Panc1 (cell line): Measurements from ENCODE around the gene CROCC2. TPM values are rescaled to one million over a fixed set of nuclear protein-coding genes. Genes with fewer than 3 reads are reported as not detected.

Experiments used
- ATAC-seq: fragments of 200-7000 bp; cut with Tn5 transposase; 2 replicates; pipeline ENCODE4 v1.9.1; 2020; ENCODE audit warnings: mild to moderate bottlenecking, moderate library complexity
- BruUV-seq: library from RNA; stranded (reverse); fragments of 400-500 nt; replicated peaks from 2 replicates; lab custom pipeline; 2021; lab: Mats Ljungman, UMichigan
- CTCF ChIA-PET: fragments of 300-600 bp; sonication (Branson Sonifier 250); formaldehyde crosslinking; loops from one replicate; lab custom pipeline; 2022; ENCODE audit warnings: antibody characterized with exemption; lab: Charles Lee
- POLR2A ChIA-PET: fragments of 300-600 bp; sonication (Branson Sonifier 250); formaldehyde crosslinking; loops from one replicate; lab custom pipeline; 2022; ENCODE audit warnings: antibody characterized with exemption; lab: Charles Lee
- DNase-seq: peaks from one replicate; pipeline ENCODE4 v3.0.0-alpha.2; 2010; ENCODE audit warnings: low read depth, low spot score
- H3K27ac ChIP-seq: 2 replicates; pipeline ENCODE4 v1.5.1; 2011; ENCODE audit warnings: mild to moderate bottlenecking, low read length, inconsistent platforms
- H3K27me3 ChIP-seq: fragments of 200-500 bp; sonication (Bioruptor generic); 2 replicates; pipeline ENCODE4 v1.6.0; 2014; ENCODE audit warnings: low read length, inconsistent platforms; ENCODE audit not compliant: control insufficient read depth, insufficient read depth
- H3K36me3 ChIP-seq: fragments of 200-500 bp; sonication (Bioruptor generic); 2 replicates; pipeline ENCODE4 v1.5.1; 2014; ENCODE audit warnings: inconsistent platforms, mild to moderate bottlenecking, low read length, moderate library complexity; ENCODE audit not compliant: control insufficient read depth, insufficient read depth
- H3K4me1 ChIP-seq: 2 replicates; pipeline ENCODE4 v1.5.1; 2011; ENCODE audit warnings: inconsistent platforms, mild to moderate bottlenecking, low read length, moderate library complexity; ENCODE audit not compliant: control insufficient read depth, insufficient read depth
- H3K4me3 ChIP-seq, 2 experiments: 2 replicates each; pipeline ENCODE4 v1.5.1; 2011 to 2012; ENCODE audit warnings: low read depth in 2 of 2, low read length in 2 of 2, mild to moderate bottlenecking in 2 of 2, inconsistent platforms in 1 of 2, moderate library complexity in 1 of 2
- H3K9me3 ChIP-seq: fragments of 200-500 bp; sonication (Bioruptor generic); 2 replicates; pipeline ENCODE4 v1.5.1; 2014; ENCODE audit warnings: low read depth, mild to moderate bottlenecking, inconsistent platforms, low read length, moderate library complexity; ENCODE audit not compliant: control insufficient read depth, insufficient read depth
- POLR2AphosphoS5 ChIP-seq: IDR thresholded peaks from 2 replicates; pipeline ENCODE4 v1.6.1; 2012; ENCODE audit warnings: mild to moderate bottlenecking, low read depth, low read length, moderate library complexity
- REST ChIP-seq, 2 experiments: IDR thresholded peaks; 2 replicates each; pipeline ENCODE4 v1.6.1; 2011 to 2012; ENCODE audit warnings: low read depth in 2 of 2, control low read depth in 1 of 2, low read length in 1 of 2, mild to moderate bottlenecking in 1 of 2, moderate library complexity in 1 of 2; ENCODE audit not compliant: insufficient read depth in 1 of 2
- SIN3A ChIP-seq: IDR thresholded peaks from 2 replicates; pipeline ENCODE4 v1.6.1; 2012; ENCODE audit warnings: low read depth, mild to moderate bottlenecking, low read length, moderate library complexity, borderline replicate concordance; ENCODE audit not compliant: insufficient read depth
- TCF7L2 ChIP-seq: IDR thresholded peaks from 2 replicates; pipeline ENCODE4 v1.6.1; 2011; ENCODE audit warnings: mild to moderate bottlenecking, low read depth, low read length, inconsistent platforms
- in situ Hi-C: cut with HindIII; loops from 2 replicates; pipeline ENCODE4 v1.10.0; 2016; ENCODE audit warnings: low sequenced_read_pairs, low pct_unique_long_range_greater_than_20kb
- intact Hi-C: fragments of 100-400 bp; cut with micrococcal nuclease; formaldehyde crosslinking; loops from one replicate; pipeline ENCODE4 v1.10.0; 2022; ENCODE audit not compliant: unreplicated experiment
- total RNA-seq: library from RNA; stranded (reverse); gene quantifications from one replicate; pipeline ENCODE4 v1.2.1, GENCODE V29; 2021; ENCODE audit not compliant: unreplicated experiment
- TF ChIP-seq, protein P1 (sequence below): fragments of 450-650 bp; IDR thresholded peaks from 2 replicates; pipeline ENCODE4 v1.5.1; 2017; ENCODE audit warnings: mild to moderate bottlenecking

Gene CROCC2
- total RNA-seq, 1 experiment from 2014 or later = 0.23 TPM

- POLR2A ChIA-PET = no interaction called here
- BruUV-seq = no TSS peak
- H3K9me3 ChIP-seq = no peaks in the 10 kb centered on the region
- no peaks in the 10 kb centered on the region for H3K36me3 ChIP-seq
- H3K27me3 ChIP-seq = no peaks in the 10 kb centered on the region
- no peak overlapping the region for H3K27ac ChIP-seq
- TF ChIP-seq REST (IDR thresholded peaks at IDR 0.05; ENCODE audit: insufficient read depth in 1 of 2, low read depth in 2 of 2, low read length in 1 of 2) = no peak
- TF ChIP-seq, protein P1, sequence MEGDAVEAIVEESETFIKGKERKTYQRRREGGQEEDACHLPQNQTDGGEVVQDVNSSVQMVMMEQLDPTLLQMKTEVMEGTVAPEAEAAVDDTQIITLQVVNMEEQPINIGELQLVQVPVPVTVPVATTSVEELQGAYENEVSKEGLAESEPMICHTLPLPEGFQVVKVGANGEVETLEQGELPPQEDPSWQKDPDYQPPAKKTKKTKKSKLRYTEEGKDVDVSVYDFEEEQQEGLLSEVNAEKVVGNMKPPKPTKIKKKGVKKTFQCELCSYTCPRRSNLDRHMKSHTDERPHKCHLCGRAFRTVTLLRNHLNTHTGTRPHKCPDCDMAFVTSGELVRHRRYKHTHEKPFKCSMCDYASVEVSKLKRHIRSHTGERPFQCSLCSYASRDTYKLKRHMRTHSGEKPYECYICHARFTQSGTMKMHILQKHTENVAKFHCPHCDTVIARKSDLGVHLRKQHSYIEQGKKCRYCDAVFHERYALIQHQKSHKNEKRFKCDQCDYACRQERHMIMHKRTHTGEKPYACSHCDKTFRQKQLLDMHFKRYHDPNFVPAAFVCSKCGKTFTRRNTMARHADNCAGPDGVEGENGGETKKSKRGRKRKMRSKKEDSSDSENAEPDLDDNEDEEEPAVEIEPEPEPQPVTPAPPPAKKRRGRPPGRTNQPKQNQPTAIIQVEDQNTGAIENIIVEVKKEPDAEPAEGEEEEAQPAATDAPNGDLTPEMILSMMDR = no peak
- no peak for TF ChIP-seq TCF7L2
- no peak for TF ChIP-seq SIN3A
- TF ChIP-seq POLR2AphosphoS5 = no peak
- DNase-seq (no peak), ATAC-seq (no peak)
- no peak overlapping the region for H3K4me3 ChIP-seq
- no peaks in the 10 kb centered on the region for H3K4me1 ChIP-seq
- in situ Hi-C loops (no loop called here), intact Hi-C loops (no loop called here)
- CTCF ChIA-PET = no interaction called here
These were observed 51.0 kb downstream of the CROCC2 start for GRCh38 chr2:240956935-240957655.

GRCh38 chr2:240957656-240958365, 51.7 kb downstream of the CROCC2 start:
- H3K4me3 ChIP-seq = no peak overlapping the region
- BruUV-seq = no TSS peak
- DNase-seq = no peak
- in situ Hi-C loops = no loop called here
- TF ChIP-seq TCF7L2 = no peak
- no peak for TF ChIP-seq POLR2AphosphoS5
- no peaks in the 10 kb centered on the region for H3K9me3 ChIP-seq
- H3K27ac ChIP-seq = no peak overlapping the region
- intact Hi-C loops = no loop called here
- no peaks in the 10 kb centered on the region for H3K4me1 ChIP-seq
- ATAC-seq = no peak
- no peaks in the 10 kb centered on the region for H3K36me3 ChIP-seq
- CTCF ChIA-PET = no interaction called here
- H3K27me3 ChIP-seq = no peaks in the 10 kb centered on the region
- POLR2A ChIA-PET = no interaction called here
